Retinal pigment epithelial cell (primary cell): ENCODE data around the gene IAH1.

Experiments
- DNase-seq: peaks from one replicate; pipeline ENCODE4 v3.0.0-alpha.2; 2010; ENCODE audit warnings: low read depth
- H3K4me3 ChIP-seq: 2 replicates; pipeline ENCODE4 v1.5.1; 2011; ENCODE audit warnings: mild to moderate bottlenecking, low read length, control low read depth, moderate library complexity
- TF ChIP-seq, protein P1 (sequence below): conservative IDR thresholded peaks from 2 replicates; pipeline ENCODE4 v1.5.1; 2011; ENCODE audit warnings: low read depth, low read length, control low read depth, inconsistent platforms

Gene IAH1

GRCh38 chr2:9462886-9463697 lies 11.3 kb upstream of the IAH1 start:
- TF ChIP-seq, protein P1, sequence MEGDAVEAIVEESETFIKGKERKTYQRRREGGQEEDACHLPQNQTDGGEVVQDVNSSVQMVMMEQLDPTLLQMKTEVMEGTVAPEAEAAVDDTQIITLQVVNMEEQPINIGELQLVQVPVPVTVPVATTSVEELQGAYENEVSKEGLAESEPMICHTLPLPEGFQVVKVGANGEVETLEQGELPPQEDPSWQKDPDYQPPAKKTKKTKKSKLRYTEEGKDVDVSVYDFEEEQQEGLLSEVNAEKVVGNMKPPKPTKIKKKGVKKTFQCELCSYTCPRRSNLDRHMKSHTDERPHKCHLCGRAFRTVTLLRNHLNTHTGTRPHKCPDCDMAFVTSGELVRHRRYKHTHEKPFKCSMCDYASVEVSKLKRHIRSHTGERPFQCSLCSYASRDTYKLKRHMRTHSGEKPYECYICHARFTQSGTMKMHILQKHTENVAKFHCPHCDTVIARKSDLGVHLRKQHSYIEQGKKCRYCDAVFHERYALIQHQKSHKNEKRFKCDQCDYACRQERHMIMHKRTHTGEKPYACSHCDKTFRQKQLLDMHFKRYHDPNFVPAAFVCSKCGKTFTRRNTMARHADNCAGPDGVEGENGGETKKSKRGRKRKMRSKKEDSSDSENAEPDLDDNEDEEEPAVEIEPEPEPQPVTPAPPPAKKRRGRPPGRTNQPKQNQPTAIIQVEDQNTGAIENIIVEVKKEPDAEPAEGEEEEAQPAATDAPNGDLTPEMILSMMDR: no peak
- H3K4me3 ChIP-seq: no peak overlapping the region
- no peak for DNase-seq

DNA sequence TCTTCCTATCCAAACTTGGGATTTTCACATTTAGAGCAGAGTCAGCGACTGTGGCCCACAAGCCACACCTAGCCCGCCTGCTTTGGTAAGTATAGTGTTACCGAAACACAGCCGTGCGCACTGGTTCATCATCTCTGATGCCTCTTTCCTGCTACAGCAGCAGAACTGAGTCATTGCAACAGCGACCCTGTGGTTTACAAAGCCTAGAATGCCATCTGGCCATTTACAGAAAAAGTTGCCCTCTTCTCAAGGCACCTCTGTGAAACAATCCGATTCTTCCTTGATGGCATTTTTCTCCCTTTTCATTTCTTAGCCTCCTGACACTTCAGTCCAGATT lies 10.7 kb upstream of the IAH1 start:
- no peak overlapping the region for H3K4me3 ChIP-seq
- DNase-seq: no peak
- TF ChIP-seq, protein P1: no peak

GRCh38 chr2:9465170-9465569 lies 9.2 kb upstream of the IAH1 start:
- TF ChIP-seq, protein P1: no peak
- DNase-seq: no peak
- no peak overlapping the region for H3K4me3 ChIP-seq

GRCh38 chr2:9466147-9466683 lies 8.1 kb upstream of the IAH1 start:
- H3K4me3 ChIP-seq: no peak overlapping the region
- no peak for DNase-seq
- TF ChIP-seq, protein P1: no peak

GRCh38 chr2:9467687-9468086 lies 6.7 kb upstream of the IAH1 start:
- no peak overlapping the region for H3K4me3 ChIP-seq
- TF ChIP-seq, protein P1: no peak
- DNase-seq: no peak

DNA sequence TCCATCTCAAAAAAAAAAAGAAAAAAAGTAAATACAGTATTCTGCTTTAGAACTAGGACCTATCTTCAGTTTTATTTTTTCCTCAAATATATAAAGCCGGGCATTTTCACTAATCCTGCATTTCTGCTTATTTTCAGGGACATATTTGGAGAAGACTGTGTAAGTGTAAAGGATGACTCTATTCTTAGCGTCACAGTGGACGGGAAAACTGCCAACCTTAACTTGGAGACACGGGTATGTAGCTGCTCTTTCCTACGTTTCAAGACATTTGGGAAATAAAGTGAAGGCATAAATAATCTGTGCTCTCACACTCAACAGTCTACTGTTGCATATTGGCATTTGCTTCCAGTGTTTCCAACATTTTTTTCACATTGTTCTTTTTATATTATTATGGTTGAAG lies 3.1 kb upstream of the IAH1 start:
- TF ChIP-seq, protein P1: no peak
- H3K4me3 ChIP-seq: no peak overlapping the region
- DNase-seq: no peak

GRCh38 chr2:9472511-9472910 lies 1.8 kb upstream of the IAH1 start:
- TF ChIP-seq, protein P1: no peak
- DNase-seq: no peak
- no peak overlapping the region for H3K4me3 ChIP-seq
